Upper lobe of left lung (tissue), 6 donors: Measurements from ENCODE around the gene ZDHHC14. TPM values are rescaled to one million over a fixed set of nuclear protein-coding genes. Genes with fewer than 3 reads are reported as not detected.
A peak's percentile ranks its signal among the peaks of the same experiment; 100 is the strongest.

Source experiments
- ATAC-seq, 2 donors: fragments of 200-7000 bp; cut with Tn5 transposase; one replicate each; pipeline ENCODE4 v1.9.1; 2022; ENCODE audit warnings: mild to moderate bottlenecking in 2 of 2, moderate library complexity in 2 of 2; ENCODE audit not compliant: low FRiP score in 2 of 2
- DNase-seq, 2 donors: peaks; one replicate each; pipeline ENCODE4 v3.0.0-alpha.2; 2019 to 2020
- H3K27ac ChIP-seq, 4 donors: fragments of 200-600 bp; sonication (generic); one replicate each; pipeline ENCODE4 v1.5.1; 2016 to 2019
- H3K27me3 ChIP-seq, 4 donors: fragments of 200-600 bp; sonication (generic); one replicate each; pipeline ENCODE4 v1.5.1; 2017 to 2019
- H3K36me3 ChIP-seq, 4 donors: fragments of 200-600 bp; sonication (generic); one replicate each; pipeline ENCODE4 v1.5.1; 2016 to 2019
- H3K4me1 ChIP-seq, 4 donors: fragments of 200-600 bp; sonication (generic); one replicate each; pipeline ENCODE4 v1.5.1; 2018 to 2019
- H3K4me3 ChIP-seq, 4 donors: fragments of 200-600 bp; sonication (generic); one replicate each; pipeline ENCODE4 v1.5.1; 2017 to 2019; ENCODE audit warnings: mild to moderate bottlenecking in 2 of 4, moderate library complexity in 1 of 4
- H3K9me3 ChIP-seq, 4 donors: fragments of 200-600 bp; sonication (generic); one replicate each; pipeline ENCODE4 v1.5.1; 2018 to 2019
- EP300 ChIP-seq, 4 donors: sonication (generic); formaldehyde crosslinking; IDR thresholded peaks; one replicate each; pipeline ENCODE4 v1.5.1; 2017; ENCODE audit warnings: antibody characterized with exemption in 4 of 4, control low read depth in 2 of 4
- POLR2A ChIP-seq, 4 donors: fragments of 450-650 bp; IDR thresholded peaks; one replicate each; pipeline ENCODE4 v1.5.1; 2016 to 2017; ENCODE audit warnings: antibody characterized with exemption in 4 of 4, mild to moderate bottlenecking in 2 of 4
- POLR2AphosphoS5 ChIP-seq, 2 donors: sonication (generic); formaldehyde crosslinking; IDR thresholded peaks; one replicate each; pipeline ENCODE4 v1.5.1; 2017; ENCODE audit warnings: antibody characterized with exemption in 2 of 2
- WGBS, 2 donors: methylation state at CpG; one replicate each; pipeline ENCODE4 v1.1.5; 2017 to 2018; 5-methylcytosine and 5-hydroxymethylcytosine counted together
- total RNA-seq, 6 donors: library from RNA; depleted of rRNA in 4 of 6; stranded (reverse); fragments of >200 nt in 4 of 6; gene quantifications; one replicate each; pipeline versions ENCODE4 v1.1.0 to v1.2.1, GENCODE V29; 2016 to 2021
- TF ChIP-seq, protein P1 (sequence below), 6 experiments: fragments of 450-650 bp in 4 of 6; fragments of 200-600 bp in 2 of 6; sonication (generic) in 2 of 6; IDR thresholded peaks; one replicate each; pipeline ENCODE4 v1.5.1; 2016 to 2019; ENCODE audit warnings: antibody characterized with exemption in 6 of 6
- donor health status: DM: no; HTN: no; CAD: no; lungs with moderate emphysema.
- donor health status: DM: no; HTN: yes; CAD: no; lungs with severe emphysema.

The ZDHHC14 gene
- total RNA-seq, 6 donors from 2014 or later = 5.3 to 16.5 (median 9.4) TPM

DNA sequence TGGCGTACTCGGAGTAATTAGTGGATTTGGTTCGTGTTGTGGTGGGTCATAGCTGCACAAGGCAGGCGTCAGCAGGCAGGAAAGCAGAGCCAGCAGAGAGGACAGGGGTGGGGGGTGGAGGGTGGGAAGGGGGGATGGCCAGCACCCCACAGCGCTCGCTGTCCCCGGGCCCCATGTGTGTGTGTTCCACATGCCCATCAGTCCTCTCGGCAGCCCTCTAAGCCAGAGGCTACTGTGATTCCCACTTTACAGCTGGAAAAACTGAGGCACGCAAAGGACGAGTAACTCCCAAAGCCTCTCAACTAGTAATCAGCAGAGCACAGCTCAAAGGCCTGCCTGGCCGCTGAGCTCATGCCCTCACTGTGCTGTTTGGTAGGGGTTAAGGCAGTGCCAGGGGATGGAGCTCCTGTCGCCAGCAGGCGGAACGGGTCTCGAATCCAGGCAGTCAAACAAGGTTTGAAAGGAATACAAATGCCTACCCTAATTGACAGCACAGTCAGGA is 175.2 kb downstream of the ZDHHC14 start:
- 89% methylated on average over 14 to 15 of the region's 15 CpGs for WGBS, 2 donors
- no peak overlapping the region for H3K27ac ChIP-seq

DNA sequence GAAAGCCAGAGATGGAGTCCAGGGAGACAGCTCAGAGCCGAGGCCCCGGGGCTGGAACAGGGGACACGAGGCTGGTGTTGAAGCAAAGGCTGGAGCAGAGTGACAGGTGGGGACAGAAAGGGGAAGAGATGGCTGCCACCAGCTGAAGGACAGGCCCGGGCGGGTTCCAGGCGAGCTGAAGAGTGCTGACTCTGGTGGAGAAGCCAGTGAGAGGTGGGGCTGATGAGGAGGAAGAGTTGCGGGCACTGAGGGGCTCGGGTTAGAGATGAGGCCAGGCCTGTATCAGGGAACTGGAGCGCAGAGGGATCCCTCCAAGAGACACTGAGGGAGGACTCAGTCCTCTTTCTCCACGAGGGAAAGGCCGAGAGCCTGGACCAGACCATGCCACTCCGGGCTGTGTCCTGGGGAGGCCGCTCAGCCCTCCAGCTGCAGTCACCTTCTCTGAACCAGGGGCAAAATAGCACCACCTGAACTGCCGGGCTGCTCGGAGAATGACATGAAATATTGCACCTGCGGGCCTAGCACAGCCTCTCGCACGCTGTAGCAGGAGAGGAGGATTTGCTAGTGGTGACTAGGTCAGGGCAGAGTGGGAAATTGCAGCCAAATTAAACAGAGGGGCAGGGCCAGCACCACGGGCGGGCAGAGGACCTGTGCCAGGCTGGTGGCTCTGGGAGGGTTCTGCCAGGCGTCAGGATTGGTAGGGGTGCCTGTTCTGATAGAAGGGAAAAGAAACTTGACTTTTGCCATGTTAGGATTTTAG is 175.9 kb downstream of the ZDHHC14 start:
- ATAC-seq (peak in 1 of 2 donors; percentile 19), DNase-seq (peak in 1 of 2 donors; percentile 51)
- no peaks in the 10 kb centered on the region for H3K27me3 ChIP-seq
- H3K4me1 ChIP-seq = peaks cover 0 to 6% (median 3%) of the 10 kb centered on the region in 4 donors
- 69 to 74% methylated on average over 15 to 21 of the region's 21 CpGs for WGBS, 2 donors
- H3K27ac ChIP-seq = no peak overlapping the region
- H3K9me3 ChIP-seq = no peaks in the 10 kb centered on the region
- no peak for TF ChIP-seq EP300 (IDR thresholded peaks at IDR 0.05)
- H3K4me3 ChIP-seq = no peak overlapping the region
- no peaks in the 10 kb centered on the region for H3K36me3 ChIP-seq

More for the DNA sequence above, 175.2 kb downstream of the ZDHHC14 start:
- Histone ChIP-seq H3K4me1 (peaks cover 0 to 7% (median 3%) of the 10 kb centered on the region in 4 donors), H3K27me3 (no peaks in the 10 kb centered on the region), H3K36me3 (no peaks in the 10 kb centered on the region), H3K4me3 (no peak overlapping the region), H3K9me3 (no peaks in the 10 kb centered on the region)
- TF ChIP-seq, protein P1, sequence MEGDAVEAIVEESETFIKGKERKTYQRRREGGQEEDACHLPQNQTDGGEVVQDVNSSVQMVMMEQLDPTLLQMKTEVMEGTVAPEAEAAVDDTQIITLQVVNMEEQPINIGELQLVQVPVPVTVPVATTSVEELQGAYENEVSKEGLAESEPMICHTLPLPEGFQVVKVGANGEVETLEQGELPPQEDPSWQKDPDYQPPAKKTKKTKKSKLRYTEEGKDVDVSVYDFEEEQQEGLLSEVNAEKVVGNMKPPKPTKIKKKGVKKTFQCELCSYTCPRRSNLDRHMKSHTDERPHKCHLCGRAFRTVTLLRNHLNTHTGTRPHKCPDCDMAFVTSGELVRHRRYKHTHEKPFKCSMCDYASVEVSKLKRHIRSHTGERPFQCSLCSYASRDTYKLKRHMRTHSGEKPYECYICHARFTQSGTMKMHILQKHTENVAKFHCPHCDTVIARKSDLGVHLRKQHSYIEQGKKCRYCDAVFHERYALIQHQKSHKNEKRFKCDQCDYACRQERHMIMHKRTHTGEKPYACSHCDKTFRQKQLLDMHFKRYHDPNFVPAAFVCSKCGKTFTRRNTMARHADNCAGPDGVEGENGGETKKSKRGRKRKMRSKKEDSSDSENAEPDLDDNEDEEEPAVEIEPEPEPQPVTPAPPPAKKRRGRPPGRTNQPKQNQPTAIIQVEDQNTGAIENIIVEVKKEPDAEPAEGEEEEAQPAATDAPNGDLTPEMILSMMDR (IDR thresholded peaks at IDR 0.05) = no peak
- no peak for TF ChIP-seq EP300 (IDR thresholded peaks at IDR 0.05)
- no peak for TF ChIP-seq POLR2A (IDR thresholded peaks at IDR 0.05)
- no peak for TF ChIP-seq POLR2AphosphoS5 (IDR thresholded peaks at IDR 0.05)
- ATAC-seq (no peak), DNase-seq (peak in 1 of 2 donors; percentile 41)

DNA sequence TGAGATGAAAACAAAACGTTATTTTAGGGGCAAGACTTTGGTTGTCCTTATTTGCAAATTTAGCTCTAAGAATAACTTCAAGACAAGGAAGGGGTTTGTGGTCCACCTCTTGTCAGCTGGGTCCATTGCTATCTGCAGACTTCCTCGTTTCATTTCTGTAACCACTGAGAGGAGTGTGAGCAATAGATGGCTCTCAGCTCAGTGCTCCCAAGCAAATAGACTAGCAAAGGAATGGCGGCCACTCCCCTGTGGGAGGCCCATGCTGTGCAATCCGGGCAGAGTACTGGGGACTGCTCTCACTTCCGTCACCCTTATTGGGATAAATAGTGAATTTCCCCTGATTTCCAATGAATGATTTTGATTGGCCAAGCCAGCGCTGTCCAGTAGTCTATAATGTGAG is 176.6 kb downstream of the ZDHHC14 start:
- WGBS, 2 donors = 81 to 83% methylated on average over 6 of the region's 6 CpGs
- ATAC-seq (no peak), DNase-seq (no peak)
- Histone ChIP-seq H3K4me3 (no peak overlapping the region), H3K36me3 (no peaks in the 10 kb centered on the region), H3K27me3 (no peaks in the 10 kb centered on the region), H3K9me3 (no peaks in the 10 kb centered on the region), H3K27ac (no peak overlapping the region), H3K4me1 (peaks cover 0 to 11% (median 5%) of the 10 kb centered on the region in 4 donors)
- TF ChIP-seq, protein P1 (IDR thresholded peaks at IDR 0.05) = no peak
- no peak for TF ChIP-seq EP300 (IDR thresholded peaks at IDR 0.05)

DNA sequence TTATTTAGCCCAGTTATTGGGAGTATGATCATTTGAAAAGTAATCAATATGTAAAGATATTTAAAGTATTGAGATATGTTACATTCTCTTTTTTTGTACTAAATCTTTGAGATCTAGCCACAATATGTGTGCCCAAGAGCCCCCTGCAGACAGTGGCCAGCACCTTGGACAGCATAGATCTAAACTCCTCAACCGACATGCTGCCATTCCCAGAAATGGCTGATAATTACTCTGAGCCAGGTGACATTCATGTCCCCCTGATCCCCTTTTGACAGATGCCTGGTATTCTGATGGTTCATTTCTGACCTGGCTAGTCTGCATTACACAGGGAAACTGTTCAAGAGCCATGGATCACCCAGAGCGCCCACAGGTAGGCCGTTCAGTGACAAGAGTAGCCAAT is 177.1 kb downstream of the ZDHHC14 start:
- ATAC-seq = no peak
- no peak for DNase-seq
- peaks cover 0 to 12% (median 5%) of the 10 kb centered on the region in 4 donors for H3K4me1 ChIP-seq
- no peak overlapping the region for H3K27ac ChIP-seq
- no peaks in the 10 kb centered on the region for H3K36me3 ChIP-seq
- H3K9me3 ChIP-seq = no peaks in the 10 kb centered on the region
- TF ChIP-seq POLR2AphosphoS5 (IDR thresholded peaks at IDR 0.05) = no peak
- TF ChIP-seq EP300 (IDR thresholded peaks at IDR 0.05) = no peak
- TF ChIP-seq POLR2A (IDR thresholded peaks at IDR 0.05) = no peak
- TF ChIP-seq, protein P1 (IDR thresholded peaks at IDR 0.05) = no peak
- no peak overlapping the region for H3K4me3 ChIP-seq
- WGBS, 2 donors = 92 to 94% methylated on average over 3 of the region's 3 CpGs
- H3K27me3 ChIP-seq = no peaks in the 10 kb centered on the region

DNA sequence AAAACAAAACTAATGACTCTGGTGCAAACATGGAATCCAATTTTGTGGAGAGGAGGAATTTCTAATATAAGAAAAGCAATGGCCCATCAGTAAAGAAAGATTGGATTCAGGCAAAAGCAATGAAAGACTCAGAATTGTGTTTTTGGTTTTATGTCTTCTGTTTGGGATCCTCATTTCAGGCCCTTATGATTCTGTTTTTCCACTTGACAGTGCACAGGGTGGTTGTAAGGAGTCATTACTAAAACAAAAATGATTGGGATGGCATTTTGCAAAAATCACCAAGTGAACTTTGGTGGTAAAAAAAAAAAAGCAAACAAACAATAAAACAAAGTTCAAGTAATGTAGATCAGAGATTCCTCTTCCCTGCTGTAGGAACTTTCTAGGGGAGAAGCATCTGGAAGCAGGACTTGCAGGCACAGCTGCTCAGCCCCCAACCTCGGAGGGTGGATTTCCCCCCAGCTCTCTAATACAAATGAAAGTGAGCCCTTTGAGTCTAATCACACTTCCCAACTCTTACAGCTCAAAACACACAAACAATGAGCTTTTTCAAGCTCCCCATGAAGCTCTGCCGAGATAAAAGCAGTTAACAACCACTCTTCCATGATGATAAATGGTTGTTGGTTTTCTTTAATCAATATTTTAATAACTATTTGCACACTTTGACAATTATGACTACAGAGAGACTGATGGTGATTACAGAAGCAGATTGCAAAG is 177.7 kb downstream of the ZDHHC14 start:
- DNase-seq = no peak
- H3K27ac ChIP-seq = no peak overlapping the region
- no peak for ATAC-seq
- no peak overlapping the region for H3K4me3 ChIP-seq
- no peaks in the 10 kb centered on the region for H3K27me3 ChIP-seq
- TF ChIP-seq POLR2A (IDR thresholded peaks at IDR 0.05) = no peak
- TF ChIP-seq EP300 (IDR thresholded peaks at IDR 0.05) = no peak
- TF ChIP-seq, protein P1 (IDR thresholded peaks at IDR 0.05) = no peak
- no peak for TF ChIP-seq POLR2AphosphoS5 (IDR thresholded peaks at IDR 0.05)
- no peaks in the 10 kb centered on the region for H3K36me3 ChIP-seq
- H3K4me1 ChIP-seq = peaks cover 0 to 12% (median 5%) of the 10 kb centered on the region in 4 donors
- no peaks in the 10 kb centered on the region for H3K9me3 ChIP-seq
- WGBS, 2 donors = 45 to 54% methylated on average over 2 of the region's 2 CpGs
